Endometrial microvascular endothelial cells (primary cell): ENCODE results near the gene IGLON5. TPM values are rescaled to one million over a fixed set of nuclear protein-coding genes. Genes with fewer than 3 reads are reported as not detected.

Source experiments
- in situ Hi-C: cut with HindIII; loops from 2 replicates; pipeline ENCODE4 v1.10.0; 2017; ENCODE audit warnings: low sequenced_read_pairs, low pct_unique_long_range_greater_than_20kb; ENCODE audit errors: inconsistent ontology term
- total RNA-seq: library from RNA; depleted of rRNA; stranded (reverse); fragments of >200 nt; gene quantifications from one replicate; pipeline ENCODE4 v1.2.3, GENCODE V29; 2015; ENCODE audit errors: inconsistent ontology term

IGLON5 gene
- total RNA-seq, 1 donor from 2014 or later: not detected

DNA sequence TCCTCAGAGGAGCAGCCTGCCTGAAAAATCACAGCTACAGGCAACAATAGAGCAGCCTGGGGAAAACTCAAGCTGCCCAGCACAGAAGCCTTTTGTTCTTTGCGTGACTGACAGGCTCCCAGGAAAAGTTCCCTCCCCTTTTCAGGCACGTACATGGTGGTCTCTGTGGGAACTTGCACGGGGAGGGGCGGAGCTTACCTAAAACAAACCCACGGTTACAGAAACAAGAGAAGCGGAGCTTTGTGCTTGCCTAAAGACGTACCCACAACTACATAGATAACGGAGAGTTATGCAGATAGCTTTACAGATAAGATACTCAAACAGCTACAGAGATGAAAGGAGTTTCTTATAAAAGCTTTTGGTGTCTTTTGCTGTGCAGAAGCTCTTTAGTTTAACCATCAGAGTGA, 43.3 kb downstream of the IGLON5 start:
- in situ Hi-C loops: no loop called here

DNA sequence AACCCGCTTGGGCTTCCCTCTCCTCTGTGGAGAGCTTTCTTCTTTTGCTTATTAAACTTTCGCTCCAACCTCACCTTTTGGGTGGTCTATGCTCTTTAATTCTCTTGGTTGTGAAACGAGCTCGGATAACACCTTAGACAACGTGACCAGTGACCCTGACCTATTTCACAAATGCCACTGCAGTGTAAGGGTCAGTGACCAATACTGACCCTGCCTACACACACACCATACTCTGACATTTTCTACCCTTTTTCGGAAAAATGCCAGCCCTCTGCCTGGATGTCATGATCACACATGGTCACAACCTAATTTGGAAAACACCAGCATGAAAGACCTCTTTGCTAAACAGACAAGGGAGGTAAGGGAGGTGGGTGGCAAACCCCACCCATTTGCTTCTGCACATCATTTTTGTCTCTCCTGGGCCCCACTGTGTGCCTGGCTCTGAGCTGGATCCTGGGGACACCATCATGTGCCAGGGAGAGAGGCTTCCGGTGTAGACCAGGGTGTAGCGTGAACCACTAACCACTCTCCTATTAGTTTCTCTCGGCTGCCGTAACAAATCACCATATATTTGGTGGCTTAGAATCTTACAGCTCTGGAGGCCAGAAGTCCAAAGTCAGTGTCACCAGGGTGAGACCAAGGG, 44.8 kb downstream of the IGLON5 start:
- in situ Hi-C loops: no loop called here

DNA sequence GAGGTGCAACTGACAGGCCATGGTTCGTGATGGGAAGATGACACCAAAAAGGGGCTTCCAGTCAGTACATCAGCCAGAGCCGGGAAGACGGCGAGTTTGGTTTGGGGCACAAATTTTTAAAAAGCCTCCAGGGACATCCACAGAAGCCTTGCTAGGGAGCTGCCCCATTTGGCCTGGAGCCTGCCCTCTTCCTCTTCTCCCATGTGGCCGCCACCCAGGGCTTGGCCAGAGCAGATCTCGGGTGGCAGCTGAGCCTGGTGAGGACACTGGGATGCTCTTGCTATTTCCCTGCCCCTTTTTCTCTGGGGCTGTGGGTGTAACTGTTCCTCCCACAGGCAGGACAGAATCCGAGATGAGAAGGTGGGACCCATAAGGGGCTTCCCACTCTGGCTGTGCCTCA, 46.5 kb downstream of the IGLON5 start:
- in situ Hi-C loops: no loop called here

DNA sequence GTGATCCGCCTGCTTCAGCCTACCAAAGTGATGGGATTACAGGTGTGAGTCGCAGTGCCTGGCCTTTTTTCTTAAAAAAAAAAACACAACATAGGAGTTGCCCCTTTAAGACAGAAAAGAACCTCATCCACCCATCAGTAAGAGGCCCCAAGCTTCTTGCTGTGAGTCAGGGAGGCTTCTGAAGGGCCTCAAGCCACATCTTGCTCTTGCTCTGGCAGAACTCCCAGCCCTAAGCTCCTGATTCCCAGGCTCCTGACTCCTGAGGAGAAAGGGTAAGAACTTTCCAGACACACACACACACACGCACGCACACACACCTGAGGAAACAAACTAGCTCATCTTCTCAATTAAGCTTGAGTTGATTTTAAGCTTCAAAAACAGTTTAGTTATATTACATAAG, 47.9 kb downstream of the IGLON5 start:
- in situ Hi-C loops: no loop called here

DNA sequence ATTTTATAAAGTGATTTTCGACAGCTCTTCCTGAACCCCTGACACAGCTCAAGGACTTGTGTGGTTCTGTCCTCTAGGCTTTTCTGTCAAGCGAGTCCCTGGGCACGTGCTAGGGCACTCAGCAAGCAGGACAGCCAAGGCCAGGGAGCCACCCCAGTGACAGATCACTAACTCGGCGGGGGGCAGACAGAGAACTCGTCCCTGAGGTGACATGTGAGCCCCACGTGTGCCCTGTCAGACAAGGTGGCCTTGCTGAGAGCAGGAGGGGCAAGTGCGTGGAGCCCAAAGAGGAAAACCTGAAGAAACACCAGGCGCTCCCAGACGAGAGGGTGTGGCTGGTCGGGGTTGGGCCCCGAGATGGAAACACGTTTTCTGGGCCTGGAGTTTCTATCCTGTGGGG, 49.8 kb downstream of the IGLON5 start:
- in situ Hi-C loops: no loop called here

DNA sequence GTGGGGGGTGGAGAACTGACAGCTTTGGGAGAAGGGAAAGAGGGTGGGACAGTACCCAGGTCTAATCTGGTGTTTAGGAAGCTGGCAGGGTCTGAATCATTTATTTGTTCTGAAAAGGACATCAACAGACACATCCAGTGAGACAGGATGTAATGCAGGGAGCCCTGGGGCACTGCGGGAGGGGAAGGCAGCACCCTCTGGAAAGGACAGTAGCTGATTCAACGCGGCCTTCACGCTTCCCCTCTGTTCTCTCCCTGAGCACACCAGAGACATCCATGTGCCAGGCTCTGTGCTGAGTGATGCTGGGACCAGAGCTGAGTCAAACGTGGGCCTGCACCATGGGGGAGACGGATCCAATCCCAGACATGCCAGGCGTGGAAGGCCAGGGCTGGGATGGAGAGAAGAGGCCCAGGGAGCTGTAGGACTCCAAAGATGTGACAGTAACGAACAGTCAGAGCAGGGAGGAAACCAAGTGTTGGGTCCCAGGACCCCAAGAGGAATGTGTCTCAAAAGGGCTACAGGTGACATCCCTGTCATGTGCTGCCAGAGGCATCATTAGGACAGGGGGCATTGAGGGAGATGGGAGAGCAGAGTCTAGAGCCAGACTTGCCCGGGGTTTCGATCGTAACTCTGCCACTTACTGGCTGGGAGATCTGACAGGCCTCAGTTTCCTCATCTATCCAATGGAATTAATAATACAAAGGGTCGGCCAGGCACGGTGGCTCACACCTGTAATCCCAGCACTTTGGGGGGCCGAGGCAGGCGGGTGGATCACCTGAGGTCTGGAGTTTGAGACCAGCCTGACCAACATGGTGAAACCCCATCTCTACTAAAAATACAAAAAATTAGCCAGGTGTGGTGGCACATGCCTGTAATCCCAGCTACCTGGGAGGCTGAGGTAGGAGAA, 53.0 kb downstream of the IGLON5 start:
- in situ Hi-C loops: no loop called here

DNA sequence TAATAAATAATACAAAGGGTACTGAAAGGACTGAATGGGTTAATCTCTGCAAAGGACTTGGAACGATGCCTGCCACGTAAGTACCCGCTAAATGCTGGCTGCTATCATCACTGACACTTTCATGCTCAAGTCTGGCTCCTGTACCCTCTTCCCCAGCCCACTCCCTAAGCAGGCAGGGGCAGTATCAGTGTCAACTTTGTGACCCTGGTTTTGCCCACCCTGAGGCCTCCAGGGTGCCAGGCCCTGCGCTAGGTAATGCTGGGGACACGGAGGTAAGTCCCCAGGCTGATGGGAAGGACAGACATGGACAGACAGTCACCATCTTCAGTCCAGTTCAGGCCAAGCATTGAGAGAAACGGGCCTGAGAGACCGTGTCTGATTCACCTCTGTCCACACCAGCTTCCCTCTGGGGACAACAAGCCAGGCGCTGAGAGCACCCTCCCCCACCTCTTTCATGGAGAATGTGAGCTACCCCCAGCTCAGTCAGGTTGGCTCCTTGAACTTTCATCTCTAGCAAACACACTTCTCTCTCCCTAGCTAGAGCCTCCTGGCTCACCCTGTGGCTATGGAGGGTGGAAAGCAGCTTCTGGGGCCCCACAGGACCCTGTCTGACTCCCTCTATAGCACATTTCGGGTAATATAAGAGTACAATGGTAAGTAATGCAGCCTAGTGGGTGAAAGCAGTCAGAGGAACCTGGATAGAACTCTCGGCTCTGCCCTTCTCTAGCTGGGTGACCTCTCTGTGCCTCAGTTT, 53.9 kb downstream of the IGLON5 start:
- in situ Hi-C loops: no loop called here

DNA sequence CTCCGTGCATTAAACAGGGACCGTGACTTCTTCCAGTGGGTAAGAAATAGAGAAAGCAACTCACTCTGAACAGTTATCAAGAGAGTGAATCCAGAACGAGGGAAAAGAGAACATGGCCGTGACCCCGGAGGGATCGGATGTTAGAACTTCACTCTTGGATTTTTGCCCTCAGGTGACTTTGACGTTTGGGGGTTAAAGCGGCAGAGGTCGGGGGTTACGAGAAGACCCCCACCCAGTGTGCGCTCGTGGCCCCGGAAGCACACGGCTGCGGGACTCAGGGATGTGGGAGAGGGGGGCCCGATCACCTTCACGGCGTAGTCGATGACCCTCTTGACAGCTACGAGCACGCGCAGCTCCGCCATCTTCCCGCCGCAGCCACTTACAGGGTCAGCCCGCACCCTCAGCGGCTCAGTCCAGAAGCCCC, 54.5 kb downstream of the IGLON5 start, which contains the start of gene ETFB:
Gene ETFB (minus strand): TSS at position 424 of the 424 bp plus-strand sequence. CDS start 62 bp downstream, at position 362.
- in situ Hi-C loops: no loop called here

DNA sequence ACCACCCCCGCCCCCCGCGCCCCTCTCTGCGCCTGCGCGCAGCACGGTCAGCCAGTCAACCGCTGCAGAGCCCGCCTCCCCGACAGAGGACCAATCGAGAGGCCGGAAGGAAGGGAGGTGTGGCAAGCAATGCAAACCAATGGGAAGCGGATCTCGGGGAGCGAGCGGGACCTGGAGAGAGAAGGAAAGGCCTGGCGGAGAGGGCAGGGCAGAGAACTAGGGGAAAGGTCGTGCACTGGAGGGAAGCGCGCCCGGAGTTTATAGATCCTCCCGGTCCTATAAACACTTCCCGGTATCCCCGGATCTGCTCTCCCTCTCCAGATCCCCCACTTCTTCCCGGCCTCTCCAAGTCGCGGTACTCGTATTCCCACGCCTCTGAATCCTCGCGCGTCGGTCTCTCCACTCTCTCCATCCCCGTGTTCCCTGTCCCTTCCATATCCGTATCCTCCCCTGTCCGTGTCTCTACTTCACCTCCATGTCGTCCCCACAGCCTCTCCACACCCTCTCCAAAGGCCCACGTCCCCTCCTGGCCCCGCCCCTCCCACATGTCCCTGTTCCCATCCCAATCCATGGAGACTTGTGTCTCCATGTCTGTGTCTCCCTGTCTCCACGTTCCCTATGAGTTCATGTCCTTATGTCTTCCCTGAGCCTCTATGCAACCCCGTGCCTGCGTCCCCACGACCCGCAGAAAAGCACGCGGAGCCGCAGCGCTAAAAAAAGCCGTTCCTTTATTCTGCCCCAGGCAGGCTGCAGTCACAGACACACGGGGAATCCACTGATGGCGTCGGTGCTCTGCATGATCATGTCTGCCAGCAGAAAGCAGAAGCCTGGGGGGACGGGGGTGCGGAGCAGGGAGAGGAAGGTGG, 55.2 kb downstream of the IGLON5 start:
- in situ Hi-C loops: no loop called here

DNA sequence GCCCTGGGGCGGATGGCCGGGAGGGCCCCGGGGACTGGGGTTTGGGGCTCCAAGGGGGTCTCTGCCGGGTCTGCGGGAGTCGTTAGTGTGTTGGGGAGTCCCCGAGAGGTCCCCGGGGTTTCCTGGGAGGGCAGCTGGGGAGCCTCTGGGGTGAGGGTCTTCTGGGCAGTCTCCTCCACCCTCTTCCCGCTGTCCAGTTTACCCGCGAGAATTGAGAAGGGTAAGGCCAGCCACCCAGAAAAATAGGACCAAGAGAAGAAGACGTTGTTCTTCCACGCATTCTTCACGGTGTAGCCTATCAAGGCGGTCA, 55.8 kb downstream of the IGLON5 start:
- in situ Hi-C loops: no loop called here

DNA sequence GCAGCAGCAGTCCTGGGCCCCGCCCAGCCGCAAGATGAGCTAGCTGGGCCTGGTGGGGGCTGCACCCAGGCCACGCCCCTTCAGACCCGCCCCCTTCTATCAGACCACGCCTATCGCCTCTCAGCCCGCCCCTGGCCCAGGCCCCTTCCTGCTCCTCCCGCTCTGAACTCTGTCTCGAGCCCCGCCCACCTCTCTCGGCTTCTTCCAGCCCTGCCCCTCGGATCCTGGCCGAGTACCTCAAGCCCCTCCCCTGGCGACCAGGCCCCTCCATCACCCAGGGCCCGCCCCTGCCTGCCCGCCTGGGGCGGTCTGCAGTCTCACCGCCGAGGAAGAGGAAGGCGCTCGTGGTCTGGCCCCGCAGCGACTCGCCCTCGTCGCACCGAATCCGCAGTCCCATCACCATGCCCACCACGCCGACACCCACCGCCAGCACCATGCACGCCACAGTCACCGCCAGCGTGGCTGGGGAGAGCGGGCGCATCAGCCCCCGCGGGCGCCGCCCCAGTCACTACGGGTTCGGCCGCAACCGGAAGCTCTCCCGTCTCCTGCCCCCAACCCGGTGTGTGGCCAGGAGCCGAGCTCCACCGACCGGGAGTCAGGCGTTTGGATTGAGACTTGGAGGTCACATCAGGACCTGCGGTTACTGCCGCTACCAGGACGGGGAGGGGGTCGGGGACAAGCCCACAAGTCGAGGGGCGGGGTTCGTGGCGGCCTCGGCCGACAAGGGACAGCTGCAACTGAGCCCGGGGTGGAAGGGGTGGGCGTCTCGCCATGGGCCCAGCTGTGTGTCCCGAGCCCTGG, 56.3 kb downstream of the IGLON5 start:
- in situ Hi-C loops: no loop called here

DNA sequence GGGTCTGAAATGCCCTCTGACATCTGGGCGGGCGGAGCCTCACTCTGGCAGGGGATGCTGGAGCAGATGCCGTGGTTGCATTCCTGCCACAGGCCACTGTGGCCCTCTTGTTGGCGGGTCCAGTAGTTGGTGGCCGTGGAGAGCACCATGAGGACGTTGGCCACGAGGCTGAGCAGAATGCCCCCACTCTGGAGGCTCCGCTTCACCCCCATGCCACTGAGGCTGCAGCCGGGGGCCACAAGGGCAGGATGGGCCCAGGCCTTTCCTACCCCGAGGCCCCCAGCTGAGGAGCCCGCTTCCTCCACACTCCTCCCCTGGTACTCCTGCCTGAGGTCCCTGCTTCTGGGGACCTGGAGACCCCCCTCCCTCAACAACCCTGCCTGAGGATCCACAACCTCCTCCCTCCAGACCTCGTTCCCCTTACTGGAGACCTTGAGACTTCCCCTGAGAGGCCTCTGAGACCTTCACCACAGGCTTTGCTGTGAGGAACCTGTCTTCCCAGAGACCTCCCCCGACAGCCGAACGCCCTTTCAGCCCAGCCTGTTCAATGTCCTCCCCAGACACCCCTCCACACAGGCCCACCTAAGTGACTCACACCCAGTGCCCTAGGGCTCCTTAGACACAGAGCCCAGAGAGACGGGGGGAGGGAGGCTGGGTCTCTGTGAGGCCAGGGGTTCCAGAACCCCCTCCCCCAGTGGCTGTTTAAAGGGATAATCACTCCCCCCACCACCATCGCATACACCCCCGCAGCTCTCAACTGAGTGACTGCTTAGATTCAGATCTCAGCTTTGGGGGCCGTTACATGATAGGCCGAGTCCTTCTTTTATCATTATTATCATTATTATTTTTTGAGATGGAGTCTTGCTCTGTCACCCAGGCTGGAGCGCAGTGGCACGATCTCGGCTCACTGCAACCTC, 57.2 kb downstream of the IGLON5 start, which contains the start of gene CLDND2:
Gene CLDND2 (minus strand): TSS at position 638 of the 917 bp plus-strand sequence. CDS start 426 bp downstream, at position 212.
- in situ Hi-C loops: no loop called here

DNA sequence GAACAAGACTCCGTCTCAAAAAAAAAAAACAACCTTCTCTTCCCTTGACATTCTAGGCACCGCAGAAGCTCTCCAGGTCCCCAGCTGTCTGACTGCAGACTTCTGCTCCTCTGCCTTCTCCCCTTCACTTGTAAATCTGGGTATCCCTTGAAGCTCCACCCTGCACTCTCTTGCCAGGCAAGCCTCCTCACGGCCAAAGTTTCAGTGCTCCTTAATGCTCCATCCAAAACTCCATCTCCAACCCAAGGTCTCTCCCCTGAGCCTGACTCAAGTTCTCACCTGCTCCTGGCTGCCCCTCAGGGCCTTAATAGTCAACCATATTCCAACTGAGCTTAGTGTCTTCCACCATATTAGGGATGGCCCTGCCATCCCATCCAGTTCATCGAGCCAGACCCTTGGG, 58.8 kb downstream of the IGLON5 start:
- in situ Hi-C loops: no loop called here

DNA sequence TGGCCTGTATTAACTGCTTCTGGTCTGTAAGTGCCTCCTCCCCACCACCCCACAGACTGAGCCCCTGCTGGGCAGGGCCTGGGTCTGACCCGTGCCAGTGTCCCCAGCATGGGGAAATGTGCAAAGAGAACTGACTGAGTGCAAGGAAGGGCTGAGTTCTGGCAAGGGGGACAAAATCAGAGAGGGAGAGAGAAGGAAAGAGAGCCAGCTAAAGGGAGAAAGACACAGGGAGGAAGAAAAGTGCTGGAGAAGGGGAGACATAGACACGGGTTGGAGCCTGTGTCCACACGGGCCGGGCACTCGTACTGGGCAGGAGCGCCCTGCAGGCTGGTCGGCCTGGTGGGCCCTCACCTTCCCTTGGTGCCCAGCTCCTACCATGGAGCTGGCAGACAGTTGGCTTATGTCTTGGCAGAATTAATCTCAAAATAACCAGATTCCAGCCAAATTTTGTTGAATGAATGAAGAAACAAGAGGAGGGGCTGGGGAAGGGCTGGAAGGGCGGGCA, 59.8 kb downstream of the IGLON5 start:
- in situ Hi-C loops: no loop called here

DNA sequence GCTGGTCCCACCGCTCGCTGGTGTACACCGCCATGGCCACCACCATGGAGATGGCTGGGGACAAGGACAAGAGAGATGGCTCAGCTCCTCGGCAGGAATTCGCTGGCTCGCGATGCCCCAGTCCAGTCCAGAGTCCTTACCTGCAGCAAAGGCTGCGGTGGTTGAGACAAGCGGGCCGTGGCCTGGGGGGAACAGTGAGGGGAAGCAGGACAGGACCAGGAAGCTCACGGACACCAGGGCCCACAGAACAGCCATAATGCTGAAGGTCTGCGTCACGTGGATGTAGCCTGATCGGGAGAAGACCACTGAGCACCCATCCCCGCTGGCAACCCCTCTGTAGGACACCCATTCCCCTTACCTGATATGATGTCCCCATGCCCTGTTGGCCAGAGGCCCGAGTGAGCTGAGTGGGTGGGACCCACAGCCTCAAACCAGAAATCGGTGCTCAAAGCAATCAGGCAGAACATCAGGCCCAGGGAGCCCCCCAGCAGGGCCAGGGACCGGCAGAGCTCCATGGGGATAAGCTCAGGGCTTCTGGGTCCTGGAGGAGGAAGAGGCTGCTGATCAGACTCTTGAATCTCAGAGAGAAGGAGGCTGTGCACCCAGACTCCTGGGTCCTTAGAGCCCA, 60.7 kb downstream of the IGLON5 start:
- in situ Hi-C loops: no loop called here
